ENCODE results near the gene PCLO.
A peak's percentile ranks its signal among the peaks of the same experiment; 100 is the strongest.
"Not testable (repeated sequence)": the region's sequence is repeated elsewhere in the genome, so short reads cannot be mapped to it uniquely, and the experiment has no call there.

Gene PCLO

GRCh38 chr7:83085299-83085698, 77.4 kb downstream of the PCLO start:
- DNase-seq (ENCODE audit: insufficient read length) (no peak), FAIRE-seq (no peak)
- TF ChIP-seq TAF1 (IDR thresholded peaks at IDR 0.05; ENCODE audit: borderline replicate concordance, low read depth, low read length) (no peak), POLR2A (IDR thresholded peaks at IDR 0.05; ENCODE audit: low read depth, low read length) (no peak), POLR2AphosphoS5 (IDR thresholded peaks at IDR 0.05; ENCODE audit: low read depth, low read length) (no peak)

- not testable (repeated sequence) for DNase-seq (ENCODE audit: insufficient read length); FAIRE-seq
Measured at GRCh38 chr7:83079879-83080278, 82.8 kb downstream of the PCLO start.

DNA sequence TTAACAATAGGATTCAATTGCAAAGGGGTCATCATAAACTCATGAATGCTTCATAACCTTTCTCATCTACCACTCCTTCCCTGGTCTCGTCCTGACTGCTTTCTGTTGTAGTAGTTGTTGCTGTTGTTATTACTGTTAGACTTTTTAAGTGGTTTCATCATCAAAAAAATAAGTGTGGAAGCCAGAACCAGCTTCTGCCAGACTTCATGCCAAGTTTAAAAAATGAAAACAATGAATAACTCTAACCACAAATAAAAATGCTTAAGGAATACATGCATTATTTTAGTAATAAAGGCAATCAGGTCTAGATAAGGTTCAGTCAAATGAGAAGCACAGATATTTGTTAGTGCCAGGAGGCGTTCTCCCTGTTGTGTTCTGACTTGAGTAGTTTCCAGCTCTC, 85.4 kb downstream of the PCLO start:
- FAIRE-seq (no peak), DNase-seq (ENCODE audit: insufficient read length) (no peak)
- TF ChIP-seq POLR2AphosphoS5 (IDR thresholded peaks at IDR 0.05; ENCODE audit: low read depth, low read length) (no peak), TAF1 (IDR thresholded peaks at IDR 0.05; ENCODE audit: borderline replicate concordance, low read depth, low read length) (no peak), POLR2A (IDR thresholded peaks at IDR 0.05; ENCODE audit: low read depth, low read length) (no peak)

- TF ChIP-seq POLR2A (IDR thresholded peaks at IDR 0.05; ENCODE audit: low read depth, low read length) (no peak), POLR2AphosphoS5 (IDR thresholded peaks at IDR 0.05; ENCODE audit: low read depth, low read length) (no peak), TAF1 (IDR thresholded peaks at IDR 0.05; ENCODE audit: borderline replicate concordance, low read depth, low read length) (no peak)
- FAIRE-seq = no peak
- no peak for DNase-seq (ENCODE audit: insufficient read length)
Measured at GRCh38 chr7:83072576-83073517, 89.8 kb downstream of the PCLO start.

GRCh38 chr7:83065714-83066113, 97.0 kb downstream of the PCLO start:
- no peak for DNase-seq (ENCODE audit: insufficient read length)
- no peak for FAIRE-seq

GRCh38 chr7:83060218-83060617, 102.5 kb downstream of the PCLO start:
- TF ChIP-seq POLR2A (IDR thresholded peaks at IDR 0.05; ENCODE audit: low read depth, low read length) (no peak), POLR2AphosphoS5 (IDR thresholded peaks at IDR 0.05; ENCODE audit: low read depth, low read length) (no peak), TAF1 (IDR thresholded peaks at IDR 0.05; ENCODE audit: borderline replicate concordance, low read depth, low read length) (no peak)
- DNase-seq (ENCODE audit: insufficient read length) = no peak
- FAIRE-seq = no peak

More at GRCh38 chr7:83065714-83066113, 97.0 kb downstream of the PCLO start:
- TF ChIP-seq TAF1 (IDR thresholded peaks at IDR 0.05; ENCODE audit: borderline replicate concordance, low read depth, low read length) = no peak
- no peak for TF ChIP-seq POLR2A (IDR thresholded peaks at IDR 0.05; ENCODE audit: low read depth, low read length)
- TF ChIP-seq POLR2AphosphoS5 (IDR thresholded peaks at IDR 0.05; ENCODE audit: low read depth, low read length) = no peak

GRCh38 chr7:83058667-83059066, 104.0 kb downstream of the PCLO start:
- DNase-seq (ENCODE audit: insufficient read length) (no peak), FAIRE-seq (no peak)
- TF ChIP-seq POLR2AphosphoS5 (IDR thresholded peaks at IDR 0.05; ENCODE audit: low read depth, low read length) (no peak), POLR2A (IDR thresholded peaks at IDR 0.05; ENCODE audit: low read depth, low read length) (no peak), TAF1 (IDR thresholded peaks at IDR 0.05; ENCODE audit: borderline replicate concordance, low read depth, low read length) (no peak)

GRCh38 chr7:83055197-83055596, 107.5 kb downstream of the PCLO start:
- DNase-seq (ENCODE audit: insufficient read length) (no peak), FAIRE-seq (no peak)
- TF ChIP-seq TAF1 (IDR thresholded peaks at IDR 0.05; ENCODE audit: borderline replicate concordance, low read depth, low read length) (no peak), POLR2AphosphoS5 (IDR thresholded peaks at IDR 0.05; ENCODE audit: low read depth, low read length) (no peak), POLR2A (IDR thresholded peaks at IDR 0.05; ENCODE audit: low read depth, low read length) (no peak)

DNA sequence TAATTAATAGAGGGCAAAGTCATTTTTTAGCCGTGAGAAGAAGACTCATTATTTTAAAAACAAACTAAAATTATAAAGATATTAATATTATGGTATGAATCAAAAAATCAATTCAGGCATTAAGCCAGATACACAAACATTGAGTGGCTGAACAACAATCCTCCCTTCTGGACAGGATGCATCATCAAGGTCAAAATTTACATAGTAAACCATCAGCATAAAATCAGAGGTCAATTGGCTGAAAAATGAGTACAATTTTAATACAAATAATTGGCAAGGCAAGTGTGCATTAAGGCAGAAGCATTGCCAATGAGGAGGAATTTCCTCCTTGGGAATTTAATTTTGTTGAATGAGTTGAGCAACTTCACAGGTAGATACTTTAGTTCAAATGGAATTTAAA, 108.2 kb downstream of the PCLO start:
- DNase-seq (ENCODE audit: insufficient read length) (no peak), FAIRE-seq (no peak)
- TF ChIP-seq POLR2A (IDR thresholded peaks at IDR 0.05; ENCODE audit: low read depth, low read length) (no peak), TAF1 (IDR thresholded peaks at IDR 0.05; ENCODE audit: borderline replicate concordance, low read depth, low read length) (no peak), POLR2AphosphoS5 (IDR thresholded peaks at IDR 0.05; ENCODE audit: low read depth, low read length) (no peak)

DNA sequence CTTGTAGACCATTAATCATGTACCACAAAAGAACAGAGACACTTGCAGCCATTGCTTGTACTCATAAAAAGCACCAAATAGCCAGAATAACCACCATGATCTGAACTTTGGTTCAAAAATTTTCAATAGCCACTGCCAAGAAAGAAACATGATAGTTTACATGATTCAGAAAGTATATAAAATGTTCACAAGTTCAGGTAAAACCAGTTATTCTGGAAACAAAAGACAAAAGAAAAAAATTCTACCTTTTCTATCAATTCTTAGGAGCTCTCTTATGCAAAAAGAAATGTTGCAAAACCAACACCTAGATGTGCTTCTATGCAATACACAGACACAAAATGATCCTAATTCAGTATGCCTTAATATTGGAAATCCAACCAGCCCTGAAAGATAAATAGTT, 108.7 kb downstream of the PCLO start:
- no peak for TF ChIP-seq TAF1 (IDR thresholded peaks at IDR 0.05; ENCODE audit: borderline replicate concordance, low read depth, low read length)
- TF ChIP-seq POLR2A (IDR thresholded peaks at IDR 0.05; ENCODE audit: low read depth, low read length) = no peak
- TF ChIP-seq POLR2AphosphoS5 (IDR thresholded peaks at IDR 0.05; ENCODE audit: low read depth, low read length) = no peak
- no peak for DNase-seq (ENCODE audit: insufficient read length)
- FAIRE-seq = no peak

GRCh38 chr7:83040484-83040883, 122.2 kb downstream of the PCLO start:
- FAIRE-seq (no peak), DNase-seq (ENCODE audit: insufficient read length) (no peak)
- no peak for TF ChIP-seq POLR2AphosphoS5 (IDR thresholded peaks at IDR 0.05; ENCODE audit: low read depth, low read length)
- TF ChIP-seq TAF1 (IDR thresholded peaks at IDR 0.05; ENCODE audit: borderline replicate concordance, low read depth, low read length) = no peak
- TF ChIP-seq POLR2A (IDR thresholded peaks at IDR 0.05; ENCODE audit: low read depth, low read length) = no peak

- TF ChIP-seq POLR2A (IDR thresholded peaks at IDR 0.05; ENCODE audit: low read depth, low read length) (no peak), TAF1 (IDR thresholded peaks at IDR 0.05; ENCODE audit: borderline replicate concordance, low read depth, low read length) (no peak), POLR2AphosphoS5 (IDR thresholded peaks at IDR 0.05; ENCODE audit: low read depth, low read length) (no peak)
- FAIRE-seq (peak; percentile 24), DNase-seq (ENCODE audit: insufficient read length) (no peak)
Measured at GRCh38 chr7:83038787-83039186, 123.9 kb downstream of the PCLO start.
